Skeletal muscle tissue (tissue), 4 donors: ENCODE data around the gene CIDEC. TPM values are rescaled to one million over a fixed set of nuclear protein-coding genes. Genes with fewer than 3 reads are reported as not detected.

Source experiments
- H3K27ac ChIP-seq: one replicate; pipeline ENCODE4 v1.7.0; 2013; ENCODE audit warnings: mild to moderate bottlenecking, low read depth, low read length, inconsistent platforms
- H3K27me3 ChIP-seq, 3 donors: one replicate each; pipeline ENCODE4 v1.7.0; 2013; ENCODE audit warnings: low read length in 3 of 3; ENCODE audit not compliant: control insufficient read depth in 3 of 3, insufficient read depth in 3 of 3
- H3K36me3 ChIP-seq, 3 donors: one replicate each; pipeline ENCODE4 v1.7.0; 2013; ENCODE audit warnings: low read length in 3 of 3; ENCODE audit not compliant: control insufficient read depth in 3 of 3, insufficient read depth in 3 of 3
- H3K4me1 ChIP-seq, 3 donors: one replicate each; pipeline ENCODE4 v1.7.0; 2013; ENCODE audit warnings: low read length in 3 of 3, mild to moderate bottlenecking in 3 of 3; ENCODE audit not compliant: control insufficient read depth in 3 of 3, insufficient read depth in 3 of 3
- H3K4me3 ChIP-seq, 3 donors: one replicate each; pipeline ENCODE4 v1.7.0; 2013; ENCODE audit warnings: low read length in 3 of 3
- H3K9ac ChIP-seq, 3 donors: one replicate each; pipeline ENCODE4 v1.7.0; 2013; ENCODE audit warnings: low read length in 3 of 3, mild to moderate bottlenecking in 3 of 3, moderate library complexity in 2 of 3, low read depth in 1 of 3
- H3K9me3 ChIP-seq, 3 donors: one replicate each; pipeline ENCODE4 v1.7.0; 2013; ENCODE audit warnings: low read length in 3 of 3; ENCODE audit not compliant: control insufficient read depth in 3 of 3
- total RNA-seq: library from RNA; depleted of rRNA; stranded (reverse); fragments of >200 nt; gene quantifications from one replicate; pipeline ENCODE4 v1.2.3, GENCODE V29; 2014
- donor health status: Osteomylitis.

Gene CIDEC
- total RNA-seq, 1 donor from 2014 or later = 9.4 TPM

GRCh38 chr3:9893739-9894138 lies 13.7 kb upstream of the CIDEC start:
- Histone ChIP-seq H3K4me1 (peaks cover 3 to 16% (median 3%) of the 10 kb centered on the region in 3 donors), H3K9ac (no peak overlapping the region), H3K4me3 (no peak overlapping the region), H3K36me3 (peaks cover 6 to 17% (median 8%) of the 10 kb centered on the region in 3 donors), H3K27me3 (no peaks in the 10 kb centered on the region), H3K27ac (no peak overlapping the region), H3K9me3 (no peaks in the 10 kb centered on the region)

DNA sequence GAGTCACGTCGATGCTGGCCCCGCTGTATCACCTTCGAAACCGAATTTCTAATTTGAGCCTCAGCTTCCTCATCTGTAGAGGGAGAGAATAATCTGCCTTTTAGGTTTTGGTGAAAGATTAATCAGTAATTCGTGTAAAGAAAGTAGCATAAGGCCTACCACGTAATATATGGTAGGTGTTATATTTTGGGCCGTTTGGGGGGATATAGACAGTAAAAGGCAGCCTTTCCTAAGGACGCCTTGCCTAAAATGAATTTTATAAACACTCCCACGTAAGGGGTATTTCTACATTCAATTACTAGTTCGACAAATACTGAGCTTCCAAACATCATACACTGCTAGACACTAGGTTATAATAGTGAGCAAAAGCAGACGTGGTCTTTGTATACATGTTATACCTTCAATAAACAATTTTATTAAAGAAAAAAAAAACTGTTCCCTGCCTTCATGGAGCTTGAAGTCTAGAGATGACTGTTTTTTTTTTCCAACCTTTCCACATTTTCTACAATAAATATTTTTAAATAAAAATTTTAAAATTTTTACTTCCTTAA lies 11.1 kb upstream of the CIDEC start:
- Histone ChIP-seq H3K9ac (peak overlapping the region; percentile 91 to 100 (median 99)), H3K27me3 (no peaks in the 10 kb centered on the region), H3K9me3 (no peaks in the 10 kb centered on the region), H3K4me3 (peak overlapping the region; percentile 78 to 96 (median 93)), H3K36me3 (peaks cover 6 to 17% (median 8%) of the 10 kb centered on the region in 3 donors), H3K4me1 (peaks cover 3 to 7% (median 3%) of the 10 kb centered on the region in 3 donors), H3K27ac (peak overlapping the region; percentile 90)

GRCh38 chr3:9890249-9891071 lies 10.4 kb upstream of the CIDEC start, which contains the start of gene JAGN1:
Gene JAGN1, plus strand, starts transcription at chr3:9890610. Its CDS starts 113 bp downstream, at chr3:9890723.
- Histone ChIP-seq H3K4me1 (peaks cover 3 to 7% (median 3%) of the 10 kb centered on the region in 3 donors), H3K36me3 (peaks cover 6 to 17% (median 8%) of the 10 kb centered on the region in 3 donors), H3K9me3 (no peaks in the 10 kb centered on the region), H3K27ac (peak within 1 kb of the TSS; percentile 90), H3K9ac (peak within 1 kb of the TSS; percentile 91 to 100 (median 99)), H3K4me3 (peak within 1 kb of the TSS; percentile 78 to 96 (median 93)), H3K27me3 (no peaks in the 10 kb centered on the region)

- no peaks in the 10 kb centered on the region for H3K27me3 ChIP-seq
- H3K27ac ChIP-seq = no peak overlapping the region
- H3K9me3 ChIP-seq = no peaks in the 10 kb centered on the region
- peak overlapping the region in 1 of 3 donors; percentile 40 for H3K9ac ChIP-seq
- H3K4me1 ChIP-seq = peaks cover 3 to 7% (median 3%) of the 10 kb centered on the region in 3 donors
- H3K36me3 ChIP-seq = peaks cover 6 to 13% (median 8%) of the 10 kb centered on the region in 3 donors
- no peak overlapping the region for H3K4me3 ChIP-seq
These were observed 9.4 kb upstream of the CIDEC start for GRCh38 chr3:9889405-9889804.

- H3K4me1 ChIP-seq = peaks cover 3 to 7% (median 3%) of the 10 kb centered on the region in 3 donors
- H3K36me3 ChIP-seq = peaks cover 6 to 10% (median 8%) of the 10 kb centered on the region in 3 donors
- H3K27me3 ChIP-seq = no peaks in the 10 kb centered on the region
- no peak overlapping the region for H3K4me3 ChIP-seq
- H3K27ac ChIP-seq = no peak overlapping the region
- H3K9me3 ChIP-seq = no peaks in the 10 kb centered on the region
- no peak overlapping the region for H3K9ac ChIP-seq
These were observed 8.5 kb upstream of the CIDEC start for GRCh38 chr3:9888540-9888939.

GRCh38 chr3:9887480-9887879 lies 7.4 kb upstream of the CIDEC start:
- no peaks in the 10 kb centered on the region for H3K9me3 ChIP-seq
- H3K27me3 ChIP-seq = no peaks in the 10 kb centered on the region
- H3K27ac ChIP-seq = no peak overlapping the region
- H3K4me3 ChIP-seq = no peak overlapping the region
- peaks cover 2 to 3% (median 3%) of the 10 kb centered on the region in 3 donors for H3K4me1 ChIP-seq
- H3K9ac ChIP-seq = no peak overlapping the region
- peaks cover 0 to 2% (median 0%) of the 10 kb centered on the region in 3 donors for H3K36me3 ChIP-seq

DNA sequence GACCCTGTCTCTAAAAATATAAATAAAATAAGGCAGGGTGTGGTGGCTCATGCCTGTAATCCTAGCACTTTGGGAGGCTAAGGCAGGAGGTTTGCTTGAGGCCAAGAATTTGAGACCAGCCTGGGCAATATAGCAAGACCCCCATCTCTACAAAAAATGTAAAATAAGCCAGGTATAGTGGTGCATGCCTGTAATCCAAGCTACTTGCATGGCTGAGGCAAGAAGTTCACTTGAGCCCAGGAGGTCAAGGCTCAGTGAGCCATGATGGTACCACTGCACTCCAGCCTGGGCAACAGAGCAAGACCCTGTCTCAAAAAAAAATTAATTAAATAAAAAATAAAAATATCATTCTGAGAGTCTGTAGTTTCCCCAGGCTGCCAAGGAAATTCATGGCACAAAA lies 6.3 kb upstream of the CIDEC start:
- Histone ChIP-seq H3K4me1 (peaks cover 0 to 3% (median 3%) of the 10 kb centered on the region in 3 donors), H3K27ac (no peak overlapping the region), H3K27me3 (no peaks in the 10 kb centered on the region), H3K4me3 (no peak overlapping the region), H3K9ac (no peak overlapping the region), H3K36me3 (no peaks in the 10 kb centered on the region), H3K9me3 (no peaks in the 10 kb centered on the region)

DNA sequence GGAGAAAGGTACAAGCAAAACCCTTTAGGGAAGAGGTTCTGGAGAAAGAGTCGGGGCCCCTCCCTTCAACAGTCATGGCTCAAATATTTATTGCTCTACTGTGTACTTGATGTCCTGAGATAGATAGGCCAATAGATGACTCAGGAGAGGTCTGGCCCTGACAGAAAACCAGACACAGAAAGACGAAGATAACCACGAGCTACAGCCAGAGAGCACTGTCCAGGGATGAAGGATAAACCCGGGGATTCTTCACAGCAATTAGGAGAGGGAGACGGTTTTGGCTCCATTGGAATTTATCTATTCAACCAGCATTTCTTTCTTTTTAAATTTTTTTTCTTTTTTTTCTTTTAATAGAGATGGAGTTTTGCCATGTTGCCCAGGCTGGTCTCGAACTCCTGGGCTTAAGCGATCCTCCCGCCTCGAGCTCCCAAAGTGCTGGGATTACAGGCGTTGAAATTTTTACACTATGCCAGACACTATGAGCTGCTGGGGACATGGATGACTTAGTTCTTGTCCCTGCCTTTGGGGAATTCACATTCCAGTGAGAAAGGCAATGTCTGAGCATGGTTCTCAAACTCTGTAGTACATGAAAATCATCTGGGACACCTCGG lies 4.6 kb upstream of the CIDEC start:
- H3K9ac ChIP-seq = no peak overlapping the region

DNA sequence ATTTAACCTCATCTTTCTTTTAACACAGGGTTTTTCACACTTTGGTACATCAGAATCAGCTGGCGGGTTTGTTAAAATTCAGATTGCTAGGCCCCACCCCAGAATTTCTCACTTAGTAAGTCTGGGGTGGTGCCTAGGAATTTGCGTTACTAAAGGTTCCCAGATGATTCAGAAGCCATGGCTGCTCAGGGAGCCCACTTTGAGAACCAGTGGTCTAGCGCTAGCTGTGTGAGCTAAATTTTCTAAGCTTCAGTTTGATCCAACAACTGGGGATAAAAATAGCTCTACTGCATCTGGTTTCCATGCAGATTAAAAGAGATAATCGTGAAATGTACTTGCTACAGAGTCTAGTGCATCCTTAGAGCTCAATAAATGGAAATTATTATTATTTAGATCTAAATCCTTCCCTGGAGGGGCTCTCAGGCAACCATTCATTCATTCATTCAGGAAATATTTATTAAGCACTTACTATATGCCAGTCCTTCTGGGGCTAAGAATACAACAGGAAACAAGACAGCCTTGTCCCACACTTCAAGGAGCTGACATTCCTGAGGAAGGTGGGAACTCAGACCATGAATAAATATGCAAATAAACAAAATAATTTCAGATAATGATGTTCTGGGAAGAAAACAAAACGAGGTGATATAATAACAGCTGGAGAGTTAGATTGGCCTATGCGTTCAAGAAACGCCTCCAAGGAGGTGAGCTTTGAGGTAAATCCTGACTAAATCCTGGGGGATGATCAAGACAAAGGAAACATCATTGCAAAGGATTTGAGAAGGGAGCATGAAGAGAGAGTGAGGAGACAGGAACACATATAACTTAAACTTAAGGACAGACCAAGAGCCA lies 3.9 kb upstream of the CIDEC start:
- no peak overlapping the region for H3K27ac ChIP-seq
- no peaks in the 10 kb centered on the region for H3K27me3 ChIP-seq
- no peak overlapping the region for H3K4me3 ChIP-seq
- no peaks in the 10 kb centered on the region for H3K4me1 ChIP-seq
- H3K36me3 ChIP-seq = no peaks in the 10 kb centered on the region
- H3K9ac ChIP-seq = no peak overlapping the region
- no peaks in the 10 kb centered on the region for H3K9me3 ChIP-seq

More for the DNA sequence above, 4.6 kb upstream of the CIDEC start:
- Histone ChIP-seq H3K27me3 (no peaks in the 10 kb centered on the region), H3K4me1 (no peaks in the 10 kb centered on the region), H3K27ac (no peak overlapping the region), H3K9me3 (no peaks in the 10 kb centered on the region), H3K36me3 (no peaks in the 10 kb centered on the region), H3K4me3 (no peak overlapping the region)
